T-helper 1 cell treated with Interleukin-12 subunit alpha and Interleukin-12 subunit beta and Interleukin-4 antibody, amounts not matched to agents 30 ng/mL and 1 ng/mL, for 36 hours (primary cell): ENCODE measurements around the gene YPEL2. TPM values are rescaled to one million over a fixed set of nuclear protein-coding genes. Genes with fewer than 3 reads are reported as not detected.
"Not testable (repeated sequence)": the region's sequence is repeated elsewhere in the genome, so short reads cannot be mapped to it uniquely, and the experiment has no call there.

ENCODE experiments used
- intact Hi-C: fragments of 100-400 bp; cut with micrococcal nuclease; formaldehyde crosslinking; loops from one replicate; pipeline ENCODE4 v1.15.1; 2024
- total RNA-seq: library from RNA; stranded (reverse); gene quantifications from 2 replicates; pipeline ENCODE4 v1.2.3, GENCODE V29; 2022

Gene YPEL2
- total RNA-seq, 1 donor from 2014 or later, result 10.4 TPM

DNA sequence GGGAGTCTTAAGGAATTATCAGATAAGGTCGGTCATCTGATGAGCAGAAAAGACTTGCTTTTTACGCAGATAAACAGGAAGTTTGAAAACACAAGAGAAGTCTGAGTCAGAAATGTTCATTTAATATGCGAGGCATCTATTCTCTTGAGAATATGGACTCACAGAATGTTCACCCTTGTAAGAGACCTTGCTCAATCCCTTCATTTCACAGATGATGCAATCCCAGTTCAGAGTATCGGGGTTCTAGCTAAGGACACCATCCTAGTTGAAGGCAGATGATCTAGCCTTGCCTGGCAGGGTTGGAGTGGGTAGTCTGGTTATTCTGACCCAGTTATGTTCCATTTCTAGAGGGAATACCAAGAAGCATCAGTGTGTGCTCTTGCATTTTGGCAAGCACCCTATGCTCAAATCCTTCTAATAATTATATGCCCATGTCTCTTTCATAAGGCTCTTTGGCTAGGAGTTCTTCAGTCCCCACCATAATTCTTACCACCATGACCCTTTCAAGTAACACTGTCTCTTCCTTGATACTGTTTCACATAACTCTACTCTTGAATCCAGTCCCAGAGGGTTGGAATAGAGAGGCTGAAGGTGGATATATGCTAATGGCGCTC lies 42.5 kb downstream of the YPEL2 start:
- intact Hi-C loops, result loop anchor here (1.0 to 2.0 kb wide), 2 partner anchors 9 to 13 kb away; no protein-coding TSS in a partner anchor

DNA sequence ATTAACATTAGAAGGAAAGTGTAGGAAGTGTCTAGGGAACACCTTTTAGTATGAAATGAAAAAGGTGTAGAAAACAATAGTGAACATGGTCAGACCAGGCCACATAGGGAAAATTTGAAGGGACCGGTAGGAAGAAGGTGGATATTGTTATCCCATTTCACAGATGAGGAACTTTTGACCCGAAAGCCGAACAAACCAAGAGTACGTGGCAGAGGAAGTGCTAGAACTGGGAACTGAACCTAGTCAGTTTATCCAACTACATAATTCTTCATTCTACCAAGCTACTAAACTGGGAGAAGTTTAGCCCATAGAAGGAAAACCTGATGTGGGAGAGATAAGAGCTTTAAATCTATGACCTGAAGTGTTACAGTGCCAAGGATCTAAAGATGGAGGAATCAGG lies 43.2 kb downstream of the YPEL2 start:
- intact Hi-C loops, result loop anchor here (2.0 to 5.0 kb wide), 2 partner anchors 14 to 53 kb away; no protein-coding TSS in a partner anchor

DNA sequence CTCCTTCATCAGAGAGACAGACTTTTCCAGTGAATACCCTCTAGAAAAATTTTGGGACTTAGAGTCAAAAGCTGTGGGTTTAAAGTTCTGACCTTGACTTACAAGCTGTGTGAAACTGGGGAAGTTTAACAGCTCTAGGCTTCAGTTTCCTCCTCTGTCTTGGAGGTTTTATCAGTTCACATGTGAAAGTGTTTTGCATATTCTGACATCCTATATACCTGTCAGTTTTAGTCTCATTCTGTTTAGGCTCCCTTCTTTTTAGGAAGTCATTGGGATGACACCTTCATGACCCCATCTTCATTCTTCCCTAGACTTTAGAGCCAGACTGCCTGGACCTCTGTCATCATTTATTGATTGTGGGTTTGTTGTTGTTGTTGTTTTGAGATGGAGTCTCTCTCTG lies 44.4 kb downstream of the YPEL2 start:
- intact Hi-C loops, result loop anchor here (2.0 to 5.0 kb wide), 2 partner anchors 15 to 51 kb away; no protein-coding TSS in a partner anchor

DNA sequence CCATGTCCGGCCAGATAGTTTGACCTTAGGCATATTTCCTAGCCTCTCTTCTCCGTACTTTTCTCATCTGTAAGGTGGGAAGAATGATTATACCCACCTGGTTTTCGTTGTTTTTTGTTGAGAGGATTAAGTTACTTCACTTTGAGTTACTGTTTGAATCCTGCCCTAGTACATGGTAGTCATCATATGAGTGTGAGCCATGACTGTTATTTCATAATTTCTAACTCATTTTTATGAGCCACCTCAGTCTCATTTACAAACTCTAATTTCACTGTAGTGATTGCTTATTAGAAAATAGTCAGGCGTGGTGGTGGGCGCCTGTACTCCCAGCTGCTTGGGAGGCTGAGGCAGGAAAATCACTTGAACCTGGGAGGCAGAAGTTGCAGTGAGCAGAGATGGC lies 45.1 kb downstream of the YPEL2 start:
- intact Hi-C loops, result loop anchor here (5.0 kb wide), 1 partner anchor 51 kb away; no protein-coding TSS in a partner anchor

DNA sequence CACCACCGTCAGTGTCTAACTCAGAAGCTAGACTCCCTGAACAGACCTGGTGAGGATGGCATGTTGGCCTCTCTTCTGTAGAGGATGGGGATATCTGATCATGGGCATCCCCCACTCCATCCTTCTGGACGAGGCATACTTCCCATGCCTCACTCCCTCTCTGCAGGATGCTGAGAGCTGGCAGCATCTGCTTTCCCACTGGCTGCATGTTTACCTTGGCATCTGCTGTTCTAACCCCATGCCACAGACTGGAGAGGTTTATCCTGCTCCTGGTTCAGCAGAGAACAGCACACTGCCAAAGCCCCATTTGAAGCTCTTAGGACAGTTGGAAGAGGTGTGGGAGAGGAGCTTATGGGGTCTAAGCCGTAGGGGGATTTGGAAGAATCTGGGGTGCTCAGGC lies 46.0 kb downstream of the YPEL2 start:
- intact Hi-C loops, result loop anchor here (5.0 kb wide), 1 partner anchor 50 kb away; no protein-coding TSS in a partner anchor

DNA sequence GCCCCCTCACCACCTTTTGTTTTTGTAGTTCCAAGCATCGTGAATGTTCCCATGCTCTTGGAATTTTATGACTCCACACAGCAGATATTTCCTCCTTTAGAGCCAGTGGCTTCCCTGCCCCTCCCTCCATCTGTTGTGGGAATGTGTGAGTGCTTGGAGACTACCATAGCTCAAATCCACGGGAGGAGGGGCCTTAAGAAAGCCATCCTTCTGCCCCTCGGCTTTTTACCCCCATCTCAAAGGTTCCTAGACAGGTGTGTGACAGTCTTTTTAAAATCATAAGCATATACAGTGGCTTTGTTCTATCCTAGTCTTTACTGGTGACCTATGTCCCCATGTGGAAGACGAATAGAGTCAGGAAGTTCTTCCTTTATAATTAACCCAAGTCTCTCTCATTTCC lies 47.2 kb downstream of the YPEL2 start:
- intact Hi-C loops, result loop anchor here (5.0 kb wide), 1 partner anchor 49 kb away; no protein-coding TSS in a partner anchor

DNA sequence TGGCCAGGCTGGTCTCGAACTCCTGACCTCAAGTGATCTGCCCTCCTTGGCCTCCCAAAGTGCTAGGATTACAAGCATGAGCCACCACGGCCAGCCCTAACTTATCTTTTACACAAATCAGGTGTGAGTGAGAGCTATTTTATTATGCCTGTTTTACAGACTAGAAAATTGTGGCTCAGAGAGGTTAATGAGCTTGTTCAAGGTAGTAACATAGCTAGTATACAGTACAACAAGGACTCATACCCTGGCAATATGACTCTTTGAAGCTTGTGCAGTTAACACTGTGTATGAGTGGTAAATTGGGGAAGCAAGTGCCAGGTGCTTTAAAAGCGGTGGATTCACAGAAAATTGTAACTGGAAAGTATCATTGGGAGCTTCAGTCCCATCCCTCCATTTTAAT lies 49.0 kb downstream of the YPEL2 start:
- intact Hi-C loops, result no loop called here

DNA sequence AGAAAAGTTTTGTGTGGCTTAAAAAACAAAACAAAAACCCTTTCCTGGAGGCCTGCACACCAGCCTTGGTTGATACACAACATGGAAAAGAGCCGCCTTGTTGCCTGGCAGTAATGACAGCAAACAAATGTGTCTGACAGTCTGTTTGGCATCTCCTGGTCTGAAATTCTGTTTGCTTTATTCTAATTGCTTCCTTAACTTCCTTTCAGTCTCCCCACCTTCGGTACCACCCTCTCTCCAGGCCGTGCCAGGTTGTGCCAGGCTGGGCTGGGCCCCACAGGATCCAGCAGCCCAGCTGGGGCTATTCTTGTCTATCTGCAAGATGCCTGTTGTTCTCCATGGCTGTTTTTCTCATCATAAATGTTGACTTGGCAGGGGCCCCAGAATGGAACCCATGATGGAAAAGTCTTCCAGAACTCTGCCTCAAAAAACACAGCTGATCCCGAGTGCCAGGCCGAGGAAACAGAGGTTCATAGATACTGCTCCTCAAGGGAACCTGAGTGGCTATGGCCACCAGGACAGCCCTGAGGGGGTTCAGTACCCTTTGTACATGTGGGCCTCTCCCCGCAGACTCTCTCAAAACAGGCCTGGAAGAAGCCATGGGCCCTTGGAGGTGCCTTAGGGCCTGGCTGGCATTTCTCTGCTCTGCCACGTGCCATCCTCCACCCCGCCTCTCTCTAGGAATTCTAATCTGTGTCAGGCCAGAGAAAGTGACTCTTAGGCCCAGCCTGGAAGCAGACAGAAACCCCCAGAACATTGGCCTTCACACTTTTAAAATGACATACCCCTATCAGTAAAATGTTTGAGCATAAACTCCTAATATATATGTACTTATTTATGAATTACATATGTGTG lies 50.5 kb downstream of the YPEL2 start:
- intact Hi-C loops, result no loop called here

DNA sequence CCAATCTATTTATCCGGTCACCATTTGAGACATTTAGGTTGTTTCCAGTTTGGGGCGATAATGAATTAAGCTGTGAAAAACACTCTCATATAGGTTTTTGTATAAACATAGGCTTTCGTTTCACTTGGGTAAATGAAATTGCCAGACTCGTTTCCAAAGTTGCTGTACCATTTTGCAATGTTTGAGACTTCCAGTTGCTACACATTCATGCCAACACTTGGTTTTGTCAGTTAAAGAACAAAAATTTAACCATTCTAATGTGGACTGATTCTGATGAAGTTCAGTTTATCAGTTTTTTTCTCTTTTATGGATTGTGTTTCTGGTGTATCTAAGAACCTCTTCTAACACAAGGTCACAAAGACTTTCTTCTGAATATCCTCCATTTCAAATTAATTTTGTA lies 52.4 kb downstream of the YPEL2 start:
- intact Hi-C loops, result no loop called here

DNA sequence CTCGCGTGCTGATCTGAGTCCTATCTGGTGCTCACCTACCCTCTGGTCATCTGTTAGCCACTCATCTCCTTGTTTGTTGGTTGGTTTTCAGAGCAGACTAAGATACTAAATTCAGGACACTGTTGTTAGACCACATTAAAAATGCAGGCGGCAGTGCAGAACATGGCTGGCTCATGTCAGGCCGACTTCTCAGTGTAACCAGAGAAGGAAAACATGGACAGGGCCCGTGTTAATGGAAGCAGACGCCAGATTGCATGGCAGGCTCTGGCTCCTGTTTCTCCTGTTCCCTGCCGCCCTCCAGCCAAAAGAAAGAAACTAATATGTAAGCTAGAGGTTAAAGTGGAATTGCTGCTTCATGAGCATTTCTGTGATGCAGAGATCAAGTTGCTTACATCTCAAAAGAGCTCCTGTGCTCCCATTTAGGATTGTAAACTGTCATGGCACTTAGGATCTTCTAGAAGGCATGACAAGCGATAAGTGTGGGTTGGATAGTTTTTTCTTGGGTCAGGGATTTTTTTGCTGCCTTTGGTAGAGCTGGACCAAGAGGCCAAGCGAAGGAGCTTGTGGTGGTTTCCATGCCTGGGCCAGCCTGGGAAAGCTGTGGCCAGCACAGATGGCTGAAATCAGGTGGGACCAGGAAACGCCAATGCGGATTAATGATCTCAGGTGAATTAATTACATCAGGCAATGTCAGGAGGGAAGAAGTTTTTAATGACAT lies 56.1 kb downstream of the YPEL2 start:
- intact Hi-C loops, result no loop called here

DNA sequence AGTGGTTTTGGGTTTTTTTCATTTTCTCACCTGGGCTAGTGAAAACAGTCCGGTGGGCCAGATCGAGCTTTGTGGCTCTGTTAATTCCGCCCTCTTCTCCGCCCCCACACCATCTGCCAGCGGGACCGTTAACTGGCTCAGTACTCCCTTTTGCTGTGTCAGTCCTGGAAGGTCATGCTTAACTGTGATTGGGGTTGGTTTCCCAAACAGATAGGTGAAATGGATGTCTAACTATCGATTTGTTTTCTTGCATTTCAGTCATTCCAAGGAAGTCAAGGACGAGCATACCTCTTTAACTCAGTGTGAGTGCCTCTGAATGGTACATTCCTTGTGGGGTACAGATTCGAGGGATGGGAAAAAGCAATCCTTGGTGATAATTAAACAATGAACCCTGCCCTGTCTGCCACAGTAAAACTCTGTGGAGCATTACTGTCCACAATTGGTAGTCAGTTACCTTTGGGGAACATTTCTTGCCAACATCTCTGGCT lies 56.7 kb downstream of the YPEL2 start:
- intact Hi-C loops, result no loop called here

DNA sequence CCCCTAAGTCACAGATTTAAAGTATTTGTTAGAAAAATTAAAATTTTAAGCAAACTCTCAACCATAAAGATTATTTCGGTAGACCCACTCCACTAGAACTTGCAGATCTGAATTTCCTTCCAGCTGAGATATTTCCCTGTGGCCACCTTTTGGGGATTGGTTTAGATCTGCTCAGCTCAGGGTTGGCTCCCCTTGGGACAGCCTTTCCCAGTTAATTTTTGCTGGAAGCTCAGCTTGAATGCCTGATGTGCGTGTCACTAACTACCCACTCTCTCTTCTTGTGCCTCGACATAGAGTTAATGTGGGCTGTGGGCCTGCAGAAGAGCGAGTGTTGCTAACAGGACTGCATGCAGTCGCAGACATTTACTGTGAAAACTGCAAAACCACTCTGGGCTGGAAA lies 57.6 kb downstream of the YPEL2 start:
- intact Hi-C loops, result no loop called here

DNA sequence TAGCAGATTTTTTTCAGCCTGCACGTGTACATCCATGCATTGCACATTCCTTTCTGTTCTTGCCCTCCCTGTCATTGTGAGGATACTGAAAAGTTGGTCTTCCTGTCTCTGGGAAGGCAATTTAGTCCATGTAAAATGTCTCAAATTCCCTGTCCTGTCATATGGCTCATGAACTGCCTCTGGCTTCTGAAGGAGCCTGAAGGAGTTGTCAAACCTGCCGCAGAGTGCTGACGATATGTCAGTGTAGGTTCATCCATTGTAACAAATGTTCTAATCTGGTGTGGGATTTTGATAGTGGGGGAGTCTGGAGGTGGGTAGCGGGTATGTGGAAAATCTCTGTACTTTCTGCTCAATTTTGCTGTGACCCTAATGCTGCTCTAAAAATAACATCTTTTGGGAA lies 59.6 kb downstream of the YPEL2 start:
- intact Hi-C loops, result no loop called here

DNA sequence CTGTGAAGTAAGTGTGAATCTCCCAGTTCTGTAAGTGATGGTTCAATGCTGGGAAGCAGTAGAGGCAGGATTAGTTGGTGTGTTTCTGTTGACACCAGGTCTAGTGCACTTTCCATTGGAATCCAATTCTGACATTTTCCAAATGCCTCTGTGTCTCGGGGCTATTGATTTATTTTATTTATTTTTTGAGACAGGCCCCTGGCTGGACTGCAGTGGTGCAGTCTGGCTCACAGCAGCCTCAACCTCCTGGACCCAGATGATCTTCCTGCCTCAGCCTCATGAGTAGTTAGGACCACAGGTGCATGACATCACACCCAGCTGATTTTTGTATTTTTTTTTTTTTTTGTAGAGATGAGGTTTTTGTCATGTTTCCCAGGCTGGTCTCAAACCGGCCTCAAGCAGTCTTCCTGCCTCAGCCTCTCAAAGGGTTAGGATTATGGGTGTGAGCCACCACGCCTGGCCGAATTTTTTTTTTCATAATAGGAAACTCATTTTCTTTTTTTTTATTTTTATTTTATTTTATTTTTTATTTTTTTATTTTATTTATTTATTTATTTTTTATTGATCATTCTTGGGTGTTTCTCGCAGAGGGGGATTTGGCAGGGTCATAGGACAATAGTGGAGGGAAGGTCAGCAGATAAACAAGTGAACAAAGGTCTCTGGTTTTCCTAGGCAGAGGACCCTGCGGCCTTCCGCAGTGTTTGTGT lies 61.7 kb downstream of the YPEL2 start:
- intact Hi-C loops, result no loop called here

DNA sequence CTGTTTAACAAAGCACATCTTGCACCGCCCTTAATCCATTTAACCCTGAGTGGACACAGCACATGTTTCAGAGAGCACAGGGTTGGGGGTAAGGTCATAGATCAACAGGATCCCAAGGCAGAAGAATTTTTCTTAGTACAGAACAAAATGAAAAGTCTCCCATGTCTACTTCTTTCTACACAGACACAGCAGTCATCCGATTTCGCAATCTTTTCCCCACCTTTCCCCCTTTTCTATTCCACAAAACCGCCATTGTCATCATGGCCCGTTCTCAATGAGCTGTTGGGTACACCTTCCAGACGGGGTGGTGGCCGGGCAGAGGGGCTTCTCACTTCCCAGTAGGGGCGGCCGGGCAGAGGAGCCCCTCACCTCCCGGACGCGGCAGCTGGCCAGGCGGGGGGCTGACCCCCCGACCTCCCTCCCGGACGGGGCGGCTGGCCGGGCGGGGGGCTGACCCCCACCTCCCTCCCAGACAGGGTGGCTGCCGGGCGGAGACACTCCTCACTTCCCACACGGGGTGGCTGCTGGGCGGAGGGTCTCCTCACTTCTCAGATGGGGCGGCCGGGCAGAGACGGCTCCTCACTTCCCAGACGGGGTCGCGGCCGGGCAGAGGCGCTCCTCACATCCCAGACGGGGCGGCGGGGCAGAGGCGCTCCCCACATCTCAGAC lies 62.4 kb downstream of the YPEL2 start:
- intact Hi-C loops, result not testable (repeated sequence)

DNA sequence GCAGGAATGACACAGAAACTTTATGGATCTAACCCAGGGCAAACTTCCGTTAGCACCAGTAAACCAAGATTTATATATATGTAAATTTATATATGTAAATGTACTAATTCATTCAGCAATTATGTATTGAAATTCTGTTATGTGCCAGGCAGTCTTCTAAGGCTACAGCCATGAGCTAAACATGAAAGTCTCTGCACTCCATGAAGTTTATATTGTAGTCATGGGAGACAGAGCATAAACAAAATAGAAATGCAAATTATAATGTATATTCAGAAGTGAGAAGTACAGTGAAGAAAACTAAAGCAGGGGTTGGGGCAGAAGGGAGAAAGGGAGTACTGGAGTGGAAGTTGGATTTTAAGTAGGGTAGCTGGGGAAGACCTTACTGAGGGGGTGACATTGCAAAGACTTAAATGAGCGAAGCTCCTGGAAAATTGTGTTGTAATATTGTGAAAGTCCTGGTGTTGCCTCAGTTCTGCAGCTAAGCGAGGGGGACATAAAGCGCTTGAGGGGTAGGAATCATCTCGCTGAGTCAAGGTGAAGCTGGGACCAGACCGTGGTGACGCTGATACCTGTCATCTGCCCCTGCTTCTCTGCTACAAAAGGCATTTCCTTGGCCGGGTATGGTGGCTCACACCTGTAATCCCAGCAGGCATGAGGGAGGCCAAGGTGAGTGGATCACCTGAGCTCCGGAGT lies 64.8 kb downstream of the YPEL2 start:
- intact Hi-C loops, result no loop called here

DNA sequence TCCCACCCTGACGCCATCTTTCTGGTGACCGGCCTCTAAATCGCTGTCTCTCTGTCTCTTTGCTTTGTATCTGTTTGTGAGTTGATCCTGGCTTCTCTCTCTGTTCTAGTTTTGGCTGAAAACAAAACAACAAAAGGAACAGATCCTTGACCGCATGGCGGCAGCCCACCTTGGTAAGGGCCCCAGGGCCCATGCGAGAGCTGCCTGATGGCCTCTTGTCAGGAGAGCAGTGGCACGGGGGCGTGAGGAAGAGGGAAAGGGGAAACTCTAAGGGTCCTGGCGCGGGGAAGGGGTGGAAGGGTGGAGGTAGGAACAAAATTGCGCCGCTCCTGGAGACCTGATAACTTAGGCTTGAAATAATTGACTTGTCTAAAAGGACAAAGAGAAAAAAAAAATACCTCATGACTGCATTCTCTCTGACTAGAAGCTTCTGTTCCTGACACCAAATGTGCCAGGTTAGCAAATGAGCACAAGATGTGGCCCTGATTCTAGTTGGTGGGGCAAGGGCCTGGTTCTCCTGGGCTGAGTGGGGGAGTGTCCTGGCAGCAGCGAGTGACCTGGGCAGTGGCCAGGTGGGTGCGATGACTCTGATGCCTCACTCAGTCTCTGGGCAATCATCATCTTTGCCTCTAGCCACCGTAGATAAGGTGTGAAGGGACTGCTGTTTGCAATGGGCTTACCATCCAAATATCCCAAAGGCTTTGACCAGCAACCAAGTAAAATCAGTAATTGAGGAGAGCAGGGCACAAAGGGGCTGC lies 66.0 kb downstream of the YPEL2 start:
- intact Hi-C loops, result no loop called here

DNA sequence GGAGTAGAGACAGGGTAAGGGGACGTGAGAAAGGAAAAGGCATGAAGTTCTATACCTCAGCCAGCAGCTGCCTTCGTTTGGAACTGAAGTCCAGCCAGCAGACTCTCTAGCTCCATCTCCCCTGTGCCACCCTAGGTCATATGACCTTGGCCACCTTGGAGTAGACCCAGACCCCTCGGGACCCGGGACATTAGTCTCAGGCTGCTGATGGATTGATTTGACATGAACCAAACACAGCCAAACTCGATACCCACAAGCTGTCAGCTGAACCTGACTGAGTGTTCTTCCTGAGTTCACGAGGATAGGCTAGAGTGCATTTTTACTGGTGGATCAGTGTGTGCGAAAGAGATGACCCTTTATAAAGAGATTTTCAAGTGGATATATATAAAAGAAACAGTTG lies 68.5 kb downstream of the YPEL2 start:
- intact Hi-C loops, result no loop called here

DNA sequence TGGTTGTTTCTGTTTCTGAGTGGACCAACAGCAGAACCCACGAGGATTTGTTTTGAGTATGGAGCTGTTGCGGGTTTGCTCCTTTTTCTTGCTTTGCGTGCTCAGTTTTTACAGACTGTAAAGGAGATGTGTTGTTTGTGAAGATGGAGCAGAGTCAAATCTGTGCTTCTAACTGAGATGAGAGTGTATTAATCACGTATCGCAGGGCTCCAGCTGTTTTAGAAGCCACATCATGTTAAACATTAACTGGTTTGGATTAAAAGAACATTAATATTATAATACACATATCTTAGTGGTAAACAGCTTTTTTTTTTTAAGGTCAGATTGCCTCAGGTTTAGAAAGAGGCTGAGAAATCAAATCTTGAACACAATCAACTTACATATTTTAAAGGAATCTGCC lies 69.4 kb downstream of the YPEL2 start:
- intact Hi-C loops, result no loop called here
